SK-N-SH (cell line): ENCODE measurements around the gene S100Z. TPM values are rescaled to one million over a fixed set of nuclear protein-coding genes. Genes with fewer than 3 reads are reported as not detected.
A peak's percentile ranks its signal among the peaks of the same experiment; 100 is the strongest.

Experiments used
- CTCF ChIA-PET: fragments of 300-600, 350-600 bp; formaldehyde crosslinking; extraction: SDS; loops from one replicate; lab custom pipeline; 2021; lab: Yijun Ruan, JAX
- POLR2A ChIA-PET: fragments of 350-600 bp; sonication (Branson Sonifier 250); formaldehyde crosslinking; extraction: SDS; loops from one replicate; lab custom pipeline; 2020; ENCODE audit warnings: antibody characterized with exemption, inconsistent platforms; lab: Yijun Ruan, JAX
- DNase-seq: peaks from one replicate; pipeline ENCODE4 v3.0.0; 2012
- H2AFZ ChIP-seq: fragments of 200-600 bp; sonication (generic); 2 replicates; pipeline ENCODE4 v1.8.1; 2016; ENCODE audit warnings: antibody characterized with exemption, mild to moderate bottlenecking, low read depth
- H3F3A ChIP-seq: fragments of 200-600 bp; sonication (generic); replicated peaks from 2 replicates; pipeline ENCODE3; 2016; ENCODE audit warnings: antibody characterized with exemption, mild to moderate bottlenecking; ENCODE audit not compliant: insufficient read depth
- H3K27ac ChIP-seq, 2 experiments: fragments of 200-500 bp in 1 of 2; fragments of 200-600 bp in 1 of 2; sonication (Bioruptor generic) in 1 of 2; sonication (generic), shearing (Covaris generic) in 1 of 2; 2 replicates each; pipeline versions ENCODE4 v1.5.1 to v1.6.1; 2014 to 2016; ENCODE audit warnings: low read depth in 2 of 2, inconsistent platforms in 1 of 2, low read length in 1 of 2, mild to moderate bottlenecking in 1 of 2, mixed read lengths in 1 of 2
- H3K27me3 ChIP-seq: fragments of 200-600 bp; sonication (generic), shearing (Covaris generic); 2 replicates; pipeline ENCODE4 v1.6.1; 2016; ENCODE audit warnings: mixed run types; ENCODE audit not compliant: insufficient read depth
- H3K36me3 ChIP-seq, 2 experiments: fragments of 200-500 bp in 1 of 2; fragments of 200-600 bp in 1 of 2; sonication (Bioruptor generic) in 1 of 2; sonication (generic) in 1 of 2; replicated peaks in 1 of 2; 2 replicates each; pipeline versions ENCODE3 to v1.5.1; 2014 to 2016; ENCODE audit warnings: low read length in 1 of 2, mild to moderate bottlenecking in 1 of 2; ENCODE audit not compliant: insufficient read depth in 2 of 2, control insufficient read depth in 1 of 2
- H3K4me1 ChIP-seq, 2 experiments: fragments of 200-500 bp in 1 of 2; fragments of 200-600 bp in 1 of 2; sonication (Bioruptor generic) in 1 of 2; sonication (generic), shearing (Covaris generic) in 1 of 2; 2 replicates each; pipeline versions ENCODE4 v1.5.1 to v1.6.1; 2014 to 2016; ENCODE audit warnings: low read depth in 1 of 2, low read length in 1 of 2, mixed run types in 1 of 2; ENCODE audit not compliant: insufficient read depth in 2 of 2, control insufficient read depth in 1 of 2
- H3K4me2 ChIP-seq: fragments of 200-600 bp; sonication (generic), shearing (Covaris generic); 2 replicates; pipeline ENCODE4 v1.6.1; 2017; ENCODE audit warnings: mixed run types
- H3K4me3 ChIP-seq, 2 experiments: fragments of 200-500 bp in 1 of 2; fragments of 200-600 bp in 1 of 2; sonication (Bioruptor generic) in 1 of 2; sonication (generic), shearing (Covaris generic) in 1 of 2; 2 replicates each; pipeline versions ENCODE4 v1.5.1 to v1.8.1; 2014 to 2016; ENCODE audit warnings: low read depth in 2 of 2, inconsistent platforms in 1 of 2, low read length in 1 of 2, mild to moderate bottlenecking in 1 of 2, mixed read lengths in 1 of 2, moderate library complexity in 1 of 2
- H3K79me2 ChIP-seq: fragments of 200-600 bp; sonication (generic); 2 replicates; pipeline ENCODE4 v1.8.1; 2017; ENCODE audit warnings: mild to moderate bottlenecking; ENCODE audit not compliant: insufficient read depth
- H3K9ac ChIP-seq: fragments of 200-600 bp; sonication (generic); 2 replicates; pipeline ENCODE4 v1.6.1; 2017; ENCODE audit warnings: mixed run types
- H3K9me2 ChIP-seq: fragments of 200-600 bp; sonication (generic); 2 replicates; pipeline ENCODE4 v1.6.1; 2017; ENCODE audit warnings: mixed run types
- H3K9me3 ChIP-seq: fragments of 200-600 bp; sonication (generic); 2 replicates; pipeline ENCODE4 v1.6.1; 2017; ENCODE audit warnings: mixed run types, mild to moderate bottlenecking, moderate library complexity
- H4K20me1 ChIP-seq: fragments of 200-600 bp; sonication (generic); 2 replicates; pipeline ENCODE4 v1.6.1; 2017; ENCODE audit warnings: mild to moderate bottlenecking, mixed run types; ENCODE audit not compliant: insufficient read depth
- CHD2 ChIP-seq: fragments of 150-350 bp; IDR thresholded peaks from 2 replicates; pipeline ENCODE4 v1.6.1; 2018; ENCODE audit warnings: low read length; ENCODE audit not compliant: partially characterized antibody
- ELF1 ChIP-seq: IDR thresholded peaks from 2 replicates; pipeline ENCODE4 v1.4.0; 2012
- EZH2phosphoT487 ChIP-seq: fragments of 200-600 bp; sonication (generic); IDR thresholded peaks from 2 replicates; pipeline ENCODE4 v1.6.1; 2017; ENCODE audit warnings: low read depth, mixed run types, mild to moderate bottlenecking, antibody characterized with exemption, moderate library complexity, borderline replicate concordance
- FOSL2 ChIP-seq: IDR thresholded peaks from 2 replicates; pipeline ENCODE4 v1.4.0; 2012; ENCODE audit warnings: low read depth, mild to moderate bottlenecking, moderate library complexity, borderline replicate concordance
- FOXJ3 ChIP-seq: sonication (generic); formaldehyde crosslinking; IDR thresholded peaks from 2 replicates; pipeline ENCODE4 v1.5.1; 2020; ENCODE audit warnings: mild to moderate bottlenecking, missing genetic modification reagents
- FOXM1 ChIP-seq: IDR thresholded peaks from 2 replicates; pipeline ENCODE4 v1.4.0; 2012; ENCODE audit warnings: low read depth, mild to moderate bottlenecking
- GABPA ChIP-seq: IDR thresholded peaks from 2 replicates; pipeline ENCODE4 v1.4.0; 2012; ENCODE audit warnings: low read depth, mild to moderate bottlenecking
- MEF2A ChIP-seq: IDR thresholded peaks from 2 replicates; pipeline ENCODE4 v1.4.0; 2012; ENCODE audit warnings: low read depth, borderline replicate concordance
- NFIC ChIP-seq: IDR thresholded peaks from 2 replicates; pipeline ENCODE4 v1.4.0; 2012; ENCODE audit warnings: borderline replicate concordance
- NRF1 ChIP-seq: IDR thresholded peaks from 2 replicates; pipeline ENCODE4 v1.6.1; 2012; ENCODE audit warnings: low read depth, mild to moderate bottlenecking, low read length
- POLR2AphosphoS5 ChIP-seq: IDR thresholded peaks from 2 replicates; pipeline ENCODE4 v1.6.1; 2012; ENCODE audit warnings: low read depth, low read length
- RAD21 ChIP-seq: IDR thresholded peaks from 2 replicates; pipeline ENCODE4 v1.6.1; 2012; ENCODE audit warnings: mild to moderate bottlenecking, low read length
- RCOR1 ChIP-seq: fragments of 150-350 bp; IDR thresholded peaks from 2 replicates; pipeline ENCODE4 v1.6.1; 2017; ENCODE audit warnings: antibody characterized with exemption, low read length
- RXRA ChIP-seq: IDR thresholded peaks from 2 replicates; pipeline ENCODE4 v1.4.0; 2012; ENCODE audit warnings: low read depth, mild to moderate bottlenecking, borderline replicate concordance
- TAF1 ChIP-seq: IDR thresholded peaks from 2 replicates; pipeline ENCODE4 v1.6.1; 2012; ENCODE audit warnings: low read depth, mild to moderate bottlenecking, low read length, moderate library complexity, borderline replicate concordance
- YY1 ChIP-seq: IDR thresholded peaks from 2 replicates; pipeline ENCODE4 v1.4.0; 2012; ENCODE audit warnings: low read depth, mild to moderate bottlenecking
- WGBS: methylation state at CpG from one replicate; pipeline ENCODE4 v1.1.6; 2017; ENCODE audit warnings: low lambda C conversion rate; 5-methylcytosine and 5-hydroxymethylcytosine counted together
- polyA plus RNA-seq, 3 experiments: library from polyadenylated mRNA; depleted of rRNA; stranded (reverse); fragments of >200 nt; gene quantifications; 2 replicates each; pipeline ENCODE4 v1.2.3, GENCODE V29; 2012
- TF ChIP-seq, protein P1 (sequence below): IDR thresholded peaks from 2 replicates; pipeline ENCODE4; 2012
- TF ChIP-seq, protein P2 (sequence below): IDR thresholded peaks from 2 replicates; pipeline ENCODE4 v1.4.0; 2012; ENCODE audit warnings: low read depth
- TF ChIP-seq, protein P3 (sequence below): fragments of 200-600 bp; sonication (generic); IDR thresholded peaks from 2 replicates; pipeline ENCODE4 v1.6.1; 2017; ENCODE audit warnings: antibody characterized with exemption, mild to moderate bottlenecking, moderate library complexity
- TF ChIP-seq, protein P4 (sequence below): IDR thresholded peaks from 2 replicates; pipeline ENCODE4 v1.4.0; 2012; ENCODE audit warnings: low read depth, borderline replicate concordance

Gene S100Z
- not detected in 2 replicates for polyA plus RNA-seq (2012; rRNA removed)
- polyA plus RNA-seq (2012; cell fraction: cytosol; rRNA removed) = not detected in 2 replicates
- polyA plus RNA-seq (2012; cell fraction: nucleus; rRNA removed) = not detected in 2 replicates

DNA sequence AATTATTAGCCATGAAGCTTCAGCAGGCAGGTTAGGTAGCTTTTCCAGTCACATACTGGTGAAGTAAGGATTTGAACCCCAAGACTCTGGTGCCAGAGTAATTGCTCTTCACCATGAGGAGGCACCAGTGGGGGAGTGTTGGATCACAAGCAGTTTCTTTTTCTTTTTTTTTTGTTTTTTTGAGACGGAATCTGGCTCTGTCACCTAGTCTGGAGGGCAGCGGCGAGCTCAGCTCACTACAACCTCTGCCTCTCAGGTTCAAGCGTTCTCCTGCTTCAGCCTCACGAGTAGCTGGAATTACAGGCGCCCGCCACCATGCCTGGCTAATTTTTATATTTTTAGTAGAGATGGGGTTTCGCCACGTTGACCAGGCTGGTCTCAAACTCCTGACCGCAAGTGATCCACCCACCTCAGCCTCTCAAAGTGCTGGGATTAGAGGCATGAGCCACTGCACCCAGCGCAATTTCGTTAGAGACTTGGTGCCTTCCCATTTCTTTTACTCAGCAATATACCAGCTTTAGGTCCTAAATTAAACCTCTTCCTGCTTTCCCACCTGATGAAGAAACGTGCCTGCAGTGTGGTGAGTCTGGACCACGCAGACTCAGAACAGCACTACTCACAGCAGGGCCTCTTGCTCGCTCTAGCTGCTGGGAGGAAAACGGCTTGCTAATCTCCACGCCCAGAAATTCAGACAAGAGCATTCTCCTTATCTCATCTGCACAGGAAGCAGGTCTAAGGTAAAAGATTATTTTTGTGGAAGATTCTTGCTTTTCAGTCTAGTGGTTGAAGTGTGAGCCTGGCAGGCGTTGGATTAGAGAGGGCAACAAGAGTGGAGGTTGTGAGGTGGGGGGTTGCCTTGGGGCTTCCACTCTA is at the start of gene S100Z:
TSS of gene S100Z (plus strand) at position 596 of the 873 bp plus-strand sequence. CDS start 25,346 bp downstream, outside the sequence.
- Histone ChIP-seq H3K4me1 (no peaks in the 10 kb centered on the region), H3K9ac (no peak within 1 kb of the TSS), H2AFZ (no peak within 1 kb of the TSS), H3K9me2 (no peaks in the 10 kb centered on the region), H3F3A (no peaks in the 10 kb centered on the region), H3K4me3 (no peak within 1 kb of the TSS), H3K27me3 (no peaks in the 10 kb centered on the region), H3K79me2 (no peaks in the 10 kb centered on the region), H4K20me1 (no peaks in the 10 kb centered on the region), H3K4me2 (no peak within 1 kb of the TSS), H3K27ac (no peak within 1 kb of the TSS), H3K36me3 (no peaks in the 10 kb centered on the region), H3K9me3 (no peaks in the 10 kb centered on the region)
- no peak for TF ChIP-seq POLR2AphosphoS5
- no peak for TF ChIP-seq TAF1
- no peak for TF ChIP-seq GABPA
- no peak for TF ChIP-seq NFIC
- TF ChIP-seq EZH2phosphoT487 = no peak
- TF ChIP-seq, protein P1, sequence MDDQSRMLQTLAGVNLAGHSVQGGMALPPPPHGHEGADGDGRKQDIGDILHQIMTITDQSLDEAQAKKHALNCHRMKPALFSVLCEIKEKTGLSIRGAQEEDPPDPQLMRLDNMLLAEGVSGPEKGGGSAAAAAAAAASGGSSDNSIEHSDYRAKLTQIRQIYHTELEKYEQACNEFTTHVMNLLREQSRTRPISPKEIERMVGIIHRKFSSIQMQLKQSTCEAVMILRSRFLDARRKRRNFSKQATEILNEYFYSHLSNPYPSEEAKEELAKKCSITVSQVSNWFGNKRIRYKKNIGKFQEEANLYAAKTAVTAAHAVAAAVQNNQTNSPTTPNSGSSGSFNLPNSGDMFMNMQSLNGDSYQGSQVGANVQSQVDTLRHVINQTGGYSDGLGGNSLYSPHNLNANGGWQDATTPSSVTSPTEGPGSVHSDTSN = no peak
- no peak for TF ChIP-seq FOXM1
- no peak for TF ChIP-seq NRF1
- TF ChIP-seq FOSL2 = no peak
- TF ChIP-seq ELF1 = no peak
- POLR2A ChIA-PET = no interaction called here
- 89% methylated on average over 18 of the region's 18 CpGs for WGBS
- CTCF ChIA-PET = interaction anchor here (1.3 kb wide), 1 partner anchor 228 kb away, joined by 5 read pairs; no protein-coding TSS in a partner anchor
- DNase-seq = no peak

DNA sequence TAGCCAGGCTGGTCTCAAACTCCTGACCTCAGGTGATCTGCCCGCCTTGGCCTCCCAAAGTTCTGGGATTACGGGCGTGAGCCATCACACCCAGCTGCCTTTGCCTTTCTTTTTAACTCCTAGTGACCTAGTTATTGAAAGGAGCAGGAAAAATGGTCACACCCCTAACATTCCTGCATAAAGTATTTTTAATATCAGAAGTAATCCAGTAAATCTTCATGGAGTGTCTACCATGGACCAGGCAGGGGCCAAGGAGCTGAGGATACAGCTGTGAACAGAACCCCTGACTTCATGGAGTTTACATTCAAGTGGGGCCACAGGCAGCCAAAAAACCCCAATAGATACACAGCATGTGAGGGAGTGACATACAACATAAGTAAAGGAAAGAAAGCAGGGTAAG is 49.2 kb upstream of the S100Z start:
- CTCF ChIA-PET = interaction anchor here (0.8 to 1.2 kb wide), 3 partner anchors 9 to 26 kb away, joined by 3 to 5 read pairs (median 4); no protein-coding TSS in a partner anchor
- H3K4me1 ChIP-seq = peaks cover 0 to 10% of the 10 kb centered on the region in 2 experiments; a peak in 2 of 4 replicates
- no peak for DNase-seq
- H2AFZ ChIP-seq = no peak overlapping the region
- H3K9me3 ChIP-seq = no peaks in the 10 kb centered on the region
- no peak overlapping the region for H3K4me3 ChIP-seq
- H3K9me2 ChIP-seq = no peaks in the 10 kb centered on the region
- WGBS = 85% methylated on average over 3 of the region's 3 CpGs
- H3K27ac ChIP-seq = peak overlapping the region in 1 of 2 experiments; percentile 85; a peak in 2 of 4 replicates
- H3F3A ChIP-seq = peaks cover 25% of the 10 kb centered on the region
- H3K79me2 ChIP-seq = no peaks in the 10 kb centered on the region
- no peaks in the 10 kb centered on the region for H3K27me3 ChIP-seq
- H4K20me1 ChIP-seq = no peaks in the 10 kb centered on the region
- 0 out of 2 replicates have a peak overlapping the region, but pooled peaks have one; percentile 46 for H3K4me2 ChIP-seq
- H3K36me3 ChIP-seq = no peaks in the 10 kb centered on the region
- H3K9ac ChIP-seq = no peak overlapping the region
- POLR2A ChIA-PET = no interaction called here
- TF ChIP-seq RAD21 (no peak), POLR2AphosphoS5 (no peak), CHD2 (no peak), ELF1 (no peak), FOXJ3 (CRISPR knock-in tag) (no peak), RCOR1 (no peak), RXRA (no peak), MEF2A (no peak), YY1 (no peak)
- TF ChIP-seq, protein P2, sequence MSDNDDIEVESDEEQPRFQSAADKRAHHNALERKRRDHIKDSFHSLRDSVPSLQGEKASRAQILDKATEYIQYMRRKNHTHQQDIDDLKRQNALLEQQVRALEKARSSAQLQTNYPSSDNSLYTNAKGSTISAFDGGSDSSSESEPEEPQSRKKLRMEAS = no peak
- TF ChIP-seq, protein P3, sequence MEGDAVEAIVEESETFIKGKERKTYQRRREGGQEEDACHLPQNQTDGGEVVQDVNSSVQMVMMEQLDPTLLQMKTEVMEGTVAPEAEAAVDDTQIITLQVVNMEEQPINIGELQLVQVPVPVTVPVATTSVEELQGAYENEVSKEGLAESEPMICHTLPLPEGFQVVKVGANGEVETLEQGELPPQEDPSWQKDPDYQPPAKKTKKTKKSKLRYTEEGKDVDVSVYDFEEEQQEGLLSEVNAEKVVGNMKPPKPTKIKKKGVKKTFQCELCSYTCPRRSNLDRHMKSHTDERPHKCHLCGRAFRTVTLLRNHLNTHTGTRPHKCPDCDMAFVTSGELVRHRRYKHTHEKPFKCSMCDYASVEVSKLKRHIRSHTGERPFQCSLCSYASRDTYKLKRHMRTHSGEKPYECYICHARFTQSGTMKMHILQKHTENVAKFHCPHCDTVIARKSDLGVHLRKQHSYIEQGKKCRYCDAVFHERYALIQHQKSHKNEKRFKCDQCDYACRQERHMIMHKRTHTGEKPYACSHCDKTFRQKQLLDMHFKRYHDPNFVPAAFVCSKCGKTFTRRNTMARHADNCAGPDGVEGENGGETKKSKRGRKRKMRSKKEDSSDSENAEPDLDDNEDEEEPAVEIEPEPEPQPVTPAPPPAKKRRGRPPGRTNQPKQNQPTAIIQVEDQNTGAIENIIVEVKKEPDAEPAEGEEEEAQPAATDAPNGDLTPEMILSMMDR = no peak
- TF ChIP-seq, protein P4, sequence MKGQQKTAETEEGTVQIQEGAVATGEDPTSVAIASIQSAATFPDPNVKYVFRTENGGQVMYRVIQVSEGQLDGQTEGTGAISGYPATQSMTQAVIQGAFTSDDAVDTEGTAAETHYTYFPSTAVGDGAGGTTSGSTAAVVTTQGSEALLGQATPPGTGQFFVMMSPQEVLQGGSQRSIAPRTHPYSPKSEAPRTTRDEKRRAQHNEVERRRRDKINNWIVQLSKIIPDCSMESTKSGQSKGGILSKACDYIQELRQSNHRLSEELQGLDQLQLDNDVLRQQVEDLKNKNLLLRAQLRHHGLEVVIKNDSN = no peak
